ENCODE measurements around the gene TPSD1. TPM values are rescaled to one million over a fixed set of nuclear protein-coding genes. Genes with fewer than 3 reads are reported as not detected.

The TPSD1 gene
- total RNA-seq, 1 experiment from 2014 or later = not detected

GRCh38 chr16:1263591-1264344, 7.9 kb downstream of the TPSD1 start:
- Mint-ChIP-seq H3K4me3 (no peak overlapping the region; a peak in 1 of 5 replicates), H3K9me3 (peaks cover 11 to 17% of the 10 kb centered on the region in 2 experiments), H3K4me1 (peaks cover 0 to 10% of the 10 kb centered on the region in 2 experiments; a peak in 3 of 4 replicates), H3K27me3 (ENCODE audit: low read depth) (peaks cover 44% of the 10 kb centered on the region), H3K36me3 (ENCODE audit: insufficient read depth in 1 of 3, low read depth in 3 of 3) (peaks cover 0 to 4% (median 2%) of the 10 kb centered on the region in 3 experiments; a peak in 3 of 7 replicates), H3K27ac (peak overlapping the region in 1 of 3 experiments; percentile 51; a peak in 1 of 7 replicates)
- Histone ChIP-seq H3K79me2 (ENCODE audit: insufficient read depth, low read length) (no peaks in the 10 kb centered on the region), H3K18ac (ENCODE audit: insufficient read length, low read depth, low read length) (no peak overlapping the region), H2BK12ac (ENCODE audit: insufficient read length, low read depth, low read length) (no peak overlapping the region), H3K27me3 (ENCODE audit: insufficient read depth, low read length) (no peaks in the 10 kb centered on the region), H3T11ph (ENCODE audit: low read length) (no peak overlapping the region), H2AFZ (ENCODE audit: low read length) (no peak overlapping the region), H2AK5ac (ENCODE audit: insufficient read length, low read length) (no peak overlapping the region), H3K14ac (ENCODE audit: insufficient read depth, low read length) (no peak overlapping the region), H3K9me3 (ENCODE audit: control insufficient read depth, low read depth, low read length) (no peaks in the 10 kb centered on the region), H4K5ac (ENCODE audit: insufficient read length, low read depth, low read length) (no peak overlapping the region), H2BK20ac (ENCODE audit: low read depth, low read length, poor library complexity, severe bottlenecking) (no peak overlapping the region), H3K4me1 (ENCODE audit: insufficient read depth, low read length) (no peaks in the 10 kb centered on the region; the same call in 1 of the 2 replicates), H2BK120ac (ENCODE audit: low read depth, low read length, poor library complexity, severe bottlenecking) (no peak overlapping the region), H3K4ac (ENCODE audit: low read depth, low read length) (no peak overlapping the region), H3K79me1 (ENCODE audit: insufficient read depth, low read depth, low read length, poor library complexity, severe bottlenecking) (no peaks in the 10 kb centered on the region), H2BK15ac (ENCODE audit: low read depth, low read length) (no peak overlapping the region), H4K91ac (ENCODE audit: insufficient read length, low read depth, low read length) (no peak overlapping the region), H3K23me2 (ENCODE audit: insufficient read length, low read depth, low read length, poor library complexity, severe bottlenecking) (no peaks in the 10 kb centered on the region), H4K8ac (replicated peaks; ENCODE audit: insufficient read length, low read depth, low read length) (no peak overlapping the region), H3K23ac (ENCODE audit: insufficient read length, low read depth, low read length) (no peak overlapping the region), H3K9ac (ENCODE audit: extremely low read depth, insufficient read length, low read length) (no peak overlapping the region), H3K56ac (ENCODE audit: insufficient read length, low read depth, low read length) (no peak overlapping the region), H3K27ac (ENCODE audit: insufficient read length, low read depth, low read length) (no peak overlapping the region), H4K20me1 (ENCODE audit: control insufficient read depth, insufficient read depth, insufficient read length) (no peaks in the 10 kb centered on the region), H2BK5ac (ENCODE audit: insufficient read length, low read length) (no peak overlapping the region), H3K4me2 (ENCODE audit: insufficient read depth, insufficient read length, low read length) (no peak overlapping the region)
- DNase-seq = no peak
- TF ChIP-seq, protein P1, sequence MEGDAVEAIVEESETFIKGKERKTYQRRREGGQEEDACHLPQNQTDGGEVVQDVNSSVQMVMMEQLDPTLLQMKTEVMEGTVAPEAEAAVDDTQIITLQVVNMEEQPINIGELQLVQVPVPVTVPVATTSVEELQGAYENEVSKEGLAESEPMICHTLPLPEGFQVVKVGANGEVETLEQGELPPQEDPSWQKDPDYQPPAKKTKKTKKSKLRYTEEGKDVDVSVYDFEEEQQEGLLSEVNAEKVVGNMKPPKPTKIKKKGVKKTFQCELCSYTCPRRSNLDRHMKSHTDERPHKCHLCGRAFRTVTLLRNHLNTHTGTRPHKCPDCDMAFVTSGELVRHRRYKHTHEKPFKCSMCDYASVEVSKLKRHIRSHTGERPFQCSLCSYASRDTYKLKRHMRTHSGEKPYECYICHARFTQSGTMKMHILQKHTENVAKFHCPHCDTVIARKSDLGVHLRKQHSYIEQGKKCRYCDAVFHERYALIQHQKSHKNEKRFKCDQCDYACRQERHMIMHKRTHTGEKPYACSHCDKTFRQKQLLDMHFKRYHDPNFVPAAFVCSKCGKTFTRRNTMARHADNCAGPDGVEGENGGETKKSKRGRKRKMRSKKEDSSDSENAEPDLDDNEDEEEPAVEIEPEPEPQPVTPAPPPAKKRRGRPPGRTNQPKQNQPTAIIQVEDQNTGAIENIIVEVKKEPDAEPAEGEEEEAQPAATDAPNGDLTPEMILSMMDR (conservative IDR thresholded peaks at IDR 0.05) = no peak
- whole genome bisulfite sequencing (ENCODE audit: extremely low coverage, insufficient read length, low lambda C conversion rate) = no CpG with 5 or more reads among the region's 15 CpGs
